SH-SY5Y (cell line): Measurements from ENCODE around the gene PPP6C.

ENCODE experiments used
- GATA2 ChIP-seq: IDR thresholded peaks from 2 replicates; pipeline ENCODE4 v1.6.1; 2011; ENCODE audit warnings: mild to moderate bottlenecking, low read depth, low read length
- GATA3 ChIP-seq: IDR thresholded peaks from 2 replicates; pipeline ENCODE4 v1.6.1; 2011; ENCODE audit warnings: low read depth, mild to moderate bottlenecking, low read length, moderate library complexity

The PPP6C gene

DNA sequence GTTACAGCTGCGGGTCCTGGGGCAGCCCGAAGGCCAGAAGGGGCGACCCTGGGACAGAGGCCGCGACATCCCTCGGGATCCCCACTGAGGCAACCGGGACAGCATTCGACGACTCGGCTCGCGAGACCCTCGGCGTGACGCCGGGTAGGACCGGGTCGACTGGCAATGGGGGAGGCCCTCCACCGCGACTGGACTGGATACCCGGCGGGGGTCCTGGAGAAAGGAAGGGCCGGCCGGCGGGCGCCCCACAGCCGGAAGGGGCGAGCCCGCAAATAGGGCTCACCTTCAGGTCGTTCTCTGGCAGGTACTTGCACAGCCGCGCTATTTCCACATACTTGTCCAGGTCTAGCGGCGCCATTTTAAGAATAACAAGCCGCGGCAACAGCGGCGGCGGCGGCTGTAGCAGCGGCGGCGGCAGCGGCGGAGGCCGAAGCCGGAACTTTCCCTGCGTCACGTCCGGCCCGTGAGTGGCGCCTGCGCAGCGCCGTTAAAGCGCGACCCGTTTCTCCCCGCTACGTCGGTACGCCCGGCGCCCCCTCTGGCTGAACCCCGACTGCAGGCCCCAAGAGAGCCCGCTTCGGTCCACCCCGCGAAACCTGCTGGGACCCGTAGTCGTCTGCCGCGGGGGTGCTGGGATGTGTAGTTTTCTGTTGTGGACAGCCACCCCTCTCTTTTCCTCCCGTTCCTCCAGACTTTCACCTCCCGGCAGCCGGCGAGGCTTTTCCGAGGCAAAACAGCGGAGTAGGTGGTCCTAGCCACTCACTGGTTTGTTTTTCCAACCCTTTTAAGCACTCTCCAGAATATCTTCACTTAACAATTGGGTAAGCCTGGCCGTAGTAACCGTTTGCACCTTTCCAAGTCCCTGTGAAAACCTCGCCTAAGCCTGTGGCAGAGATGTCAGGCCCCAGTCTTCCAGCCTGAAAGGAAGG is at the start of gene PPP6C:
Gene PPP6C (minus strand): TSS at position 443 of the 929 bp plus-strand sequence. CDS start 85 bp downstream, at position 358.
- TF ChIP-seq GATA2 (no peak; the same call in 1 of the 2 replicates), GATA3 (no peak)

DNA sequence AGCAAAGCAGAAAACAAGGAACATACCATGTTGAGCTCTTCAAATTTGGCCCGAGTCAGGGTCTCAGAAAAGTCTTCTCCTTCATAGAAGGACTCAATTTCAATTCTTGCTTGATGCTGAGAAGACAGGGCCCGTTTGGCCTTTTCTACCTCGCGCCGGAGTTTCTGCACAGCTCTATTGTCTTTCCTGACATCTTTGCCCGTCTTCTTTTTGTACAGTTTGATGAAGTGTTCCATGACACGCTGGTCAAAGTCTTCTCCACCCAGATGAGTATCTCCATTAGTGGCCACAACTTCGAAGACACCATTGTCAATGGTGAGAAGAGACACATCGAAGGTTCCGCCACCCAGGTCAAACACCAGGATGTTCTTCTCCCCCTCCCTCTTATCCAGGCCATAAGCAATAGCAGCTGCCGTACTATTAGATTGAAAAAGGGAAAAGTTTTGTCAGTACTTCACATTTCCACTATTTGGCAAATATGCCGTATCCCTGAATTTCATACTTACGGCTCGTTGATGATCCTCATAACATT is 49.4 kb upstream of the PPP6C start:
- TF ChIP-seq GATA3 = no peak
- no peak for TF ChIP-seq GATA2

DNA sequence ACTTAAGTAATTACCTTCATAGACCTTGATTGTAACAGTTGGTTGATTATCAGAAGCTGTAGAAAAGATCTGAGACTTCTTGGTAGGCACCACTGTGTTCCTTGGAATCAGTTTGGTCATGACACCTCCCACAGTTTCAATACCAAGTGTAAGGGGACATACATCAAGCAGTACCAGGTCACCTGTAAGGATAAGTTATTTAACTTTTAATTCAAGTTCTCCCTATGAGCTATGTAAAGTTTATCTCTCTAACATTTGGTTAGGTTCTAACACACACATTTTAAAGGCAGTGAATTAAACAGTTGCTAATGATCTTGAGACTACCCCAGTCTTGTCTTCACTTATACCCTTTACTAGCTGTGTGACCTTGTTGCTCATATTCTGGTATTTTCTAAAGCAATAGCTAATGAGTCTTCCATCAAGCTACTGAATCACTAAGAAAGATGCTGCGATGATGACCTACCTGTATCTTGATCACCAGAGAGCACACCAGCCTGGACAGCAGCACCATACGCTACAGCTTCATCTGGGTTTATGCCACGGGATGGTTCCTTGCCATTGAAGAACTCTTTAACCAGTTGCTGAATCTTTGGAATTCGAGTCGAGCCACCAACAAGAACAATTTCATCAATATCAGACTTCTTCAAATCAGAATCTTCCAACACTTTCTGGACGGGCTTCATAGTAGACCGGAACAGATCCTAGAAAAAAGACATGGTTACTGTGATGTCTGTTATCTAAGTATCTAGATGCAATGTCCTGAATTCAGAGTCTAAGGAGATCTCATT is 48.7 kb upstream of the PPP6C start:
- TF ChIP-seq GATA3 = no peak
- TF ChIP-seq GATA2 = no peak

GRCh38 chr9:125235804-125236519 is 46.4 kb upstream of the PPP6C start:
- TF ChIP-seq GATA3 = no peak
- no peak for TF ChIP-seq GATA2

DNA sequence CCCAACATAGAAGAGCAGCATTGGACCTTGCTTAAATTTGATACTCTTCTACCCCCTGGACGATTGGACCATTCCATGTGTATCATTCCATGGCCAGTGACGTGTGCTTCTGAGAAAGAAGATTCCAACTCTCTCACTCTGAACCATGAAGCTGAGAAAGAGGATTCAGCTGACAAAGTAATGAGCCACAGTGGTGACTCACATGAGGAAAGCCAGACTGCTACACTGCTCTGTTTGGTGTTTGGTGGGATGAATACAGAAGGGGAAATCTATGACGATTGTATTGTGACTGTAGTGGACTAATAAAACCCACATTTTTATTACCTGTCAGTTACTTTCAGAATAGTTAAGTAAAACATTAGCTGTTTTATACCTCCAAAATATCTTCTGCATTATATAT is 44.1 kb upstream of the PPP6C start:
- TF ChIP-seq GATA3 = no peak
- no peak for TF ChIP-seq GATA2

DNA sequence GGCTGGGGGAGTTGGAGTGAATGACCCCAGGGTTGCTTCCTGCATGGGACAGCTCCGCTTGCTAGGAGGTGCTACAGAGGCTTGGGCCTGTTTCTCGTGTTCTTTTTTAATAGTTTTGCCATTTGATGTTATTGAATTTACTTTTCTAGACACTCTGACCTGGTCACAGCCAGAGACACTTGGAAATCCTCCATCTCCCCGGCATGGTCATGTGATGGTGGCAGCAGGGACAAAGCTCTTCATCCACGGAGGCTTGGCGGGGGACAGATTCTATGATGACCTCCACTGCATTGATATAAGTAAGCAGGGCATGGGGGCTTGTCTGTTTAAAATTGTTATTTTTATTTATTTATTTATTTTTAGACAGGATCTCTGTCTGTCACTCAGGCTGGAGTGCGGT is 38.2 kb upstream of the PPP6C start:
- TF ChIP-seq GATA2 = no peak
- no peak for TF ChIP-seq GATA3

GRCh38 chr9:125218621-125219020 is 29.0 kb upstream of the PPP6C start:
- no peak for TF ChIP-seq GATA2
- no peak for TF ChIP-seq GATA3

DNA sequence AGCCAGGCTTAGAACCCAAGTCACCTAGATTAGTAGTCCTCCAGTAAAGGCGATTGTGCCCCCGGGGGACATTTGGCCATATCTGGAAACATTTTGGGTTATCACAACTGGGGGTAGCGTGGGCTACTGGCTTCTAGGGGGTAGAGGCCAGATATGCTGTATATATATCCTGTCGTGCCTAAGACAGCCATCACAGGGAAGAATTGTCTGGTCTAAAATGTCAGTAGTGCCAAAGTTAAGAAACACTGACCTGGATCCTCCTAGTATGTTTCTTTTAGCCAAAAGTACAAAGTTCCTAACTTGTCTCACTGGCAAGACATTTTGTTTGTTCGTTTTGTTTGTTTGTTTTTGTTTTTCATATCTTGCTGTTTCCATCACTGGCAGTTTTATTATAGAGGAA is 24.6 kb upstream of the PPP6C start:
- TF ChIP-seq GATA3 = no peak

- TF ChIP-seq GATA3 (no peak), GATA2 (no peak)
Measured at GRCh38 chr9:125204477-125204876, 14.9 kb upstream of the PPP6C start.

GRCh38 chr9:125202846-125203618 is 13.4 kb upstream of the PPP6C start:
- TF ChIP-seq GATA2 = no peak
- TF ChIP-seq GATA3 = no peak

- no peak for TF ChIP-seq GATA2
- TF ChIP-seq GATA3 = no peak
Measured at GRCh38 chr9:125200216-125201047, 10.8 kb upstream of the PPP6C start, which contains the start of gene RABEPK. TSS of gene RABEPK (plus strand) at chr9:125200542. CDS start at chr9:125203014, 2,472 bp downstream.

GRCh38 chr9:125190361-125190801 is 778 bp upstream of the PPP6C start:
- no peak for TF ChIP-seq GATA2
- no peak for TF ChIP-seq GATA3
